ENCODE measurements around the gene FBXW9. TPM values are rescaled to one million over a fixed set of nuclear protein-coding genes. Genes with fewer than 3 reads are reported as not detected.

FBXW9 gene
- total and polyA plus RNA-seq, 2 of the 4 experiments (the other 2 are of a cell fraction) = 9.5 to 14.2 TPM

DNA sequence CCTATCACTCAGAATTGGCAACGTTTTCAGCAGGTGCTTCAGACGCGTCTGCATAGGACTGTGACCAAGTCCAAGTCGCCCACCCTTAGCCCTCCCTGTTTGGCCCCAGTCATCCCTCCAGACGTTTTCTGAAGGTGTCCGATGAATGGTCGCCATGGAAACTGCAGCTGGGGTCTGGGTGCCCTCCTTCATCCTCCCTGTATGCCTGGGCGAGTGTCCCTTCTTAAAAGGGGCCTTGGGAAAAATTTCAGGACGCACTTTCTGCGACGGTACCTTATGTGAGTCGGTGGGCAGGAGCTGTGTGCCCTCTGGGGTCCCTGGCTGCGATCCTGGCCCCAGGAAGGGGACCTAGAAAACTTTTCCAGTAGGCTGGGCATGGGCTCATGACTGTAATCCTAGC is 55.0 kb downstream of the FBXW9 start:
- no peak overlapping the region for H3K14ac ChIP-seq (replicated peaks; ENCODE audit: low read depth, low read length)
- no peak overlapping the region for H2AFZ ChIP-seq (replicated peaks; ENCODE audit: low read length, poor library complexity)
- TF ChIP-seq BHLHE40 (IDR thresholded peaks at IDR 0.05; ENCODE audit: low read depth, low read length) (no peak), CHD1 (IDR thresholded peaks at IDR 0.05; ENCODE audit: low read depth, low read length) (no peak), CEBPB (IDR thresholded peaks at IDR 0.05; ENCODE audit: low read depth, low read length) (no peak), MXI1 (IDR thresholded peaks at IDR 0.05; ENCODE audit: borderline replicate concordance, low read depth, low read length) (no peak), SMC3 (IDR thresholded peaks at IDR 0.05; ENCODE audit: low read depth, low read length) (no peak), MAZ (IDR thresholded peaks at IDR 0.05; ENCODE audit: borderline replicate concordance, low read depth, low read length) (no peak), RCOR1 (IDR thresholded peaks at IDR 0.05; ENCODE audit: insufficient replicate concordance, low read length) (no peak), POLR2A (IDR thresholded peaks at IDR 0.05; ENCODE audit: low read depth, low read length) (no peak), MAFK (IDR thresholded peaks at IDR 0.05; ENCODE audit: low read depth, low read length) (no peak), CTCF (conservative IDR thresholded peaks at IDR 0.05; ENCODE audit: low read depth, low read length) (no peak), FOS (IDR thresholded peaks at IDR 0.05; ENCODE audit: low read depth, low read length) (no peak), RAD21 (IDR thresholded peaks at IDR 0.05; ENCODE audit: low read length) (no peak), ELK1 (IDR thresholded peaks at IDR 0.05; ENCODE audit: borderline replicate concordance, low read depth, low read length) (no peak), NFE2L2 (IDR thresholded peaks at IDR 0.05; ENCODE audit: low read depth, low read length) (no peak), RFX5 (IDR thresholded peaks at IDR 0.05; ENCODE audit: low read depth, low read length) (no peak)
- TF ChIP-seq, protein P1, sequence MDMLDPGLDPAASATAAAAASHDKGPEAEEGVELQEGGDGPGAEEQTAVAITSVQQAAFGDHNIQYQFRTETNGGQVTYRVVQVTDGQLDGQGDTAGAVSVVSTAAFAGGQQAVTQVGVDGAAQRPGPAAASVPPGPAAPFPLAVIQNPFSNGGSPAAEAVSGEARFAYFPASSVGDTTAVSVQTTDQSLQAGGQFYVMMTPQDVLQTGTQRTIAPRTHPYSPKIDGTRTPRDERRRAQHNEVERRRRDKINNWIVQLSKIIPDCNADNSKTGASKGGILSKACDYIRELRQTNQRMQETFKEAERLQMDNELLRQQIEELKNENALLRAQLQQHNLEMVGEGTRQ (IDR thresholded peaks at IDR 0.05; ENCODE audit: low read depth, low read length) = no peak
- H2BK120ac ChIP-seq (ENCODE audit: low read depth, low read length) = no peak overlapping the region
- no peaks in the 10 kb centered on the region for H3K36me3 ChIP-seq (ENCODE audit: control insufficient read depth, insufficient read depth, low read length)
- ChIA-PET CTCF (no interaction called here), POLR2A (ENCODE audit: unreplicated experiment) (no interaction called here)
- H2BK15ac ChIP-seq (ENCODE audit: low read depth, low read length) = no peak overlapping the region
- H3K56ac ChIP-seq (ENCODE audit: extremely low read depth, insufficient read depth, low read length) = no peak overlapping the region
- H4K5ac ChIP-seq (ENCODE audit: low read depth, low read length) = no peak overlapping the region
- no peak overlapping the region for H2BK20ac ChIP-seq (ENCODE audit: low read depth, low read length)
- in situ Hi-C loops (cut with MboI; ENCODE audit: low sequenced_read_pairs) = no loop called here
- no peak overlapping the region for H4K91ac ChIP-seq (ENCODE audit: insufficient read depth, low read depth, low read length)
- H3K23ac ChIP-seq (ENCODE audit: low read depth, low read length) = no peak overlapping the region
- no TSS peak for BruUV-seq (replicated peaks)
- no peak overlapping the region for H2BK5ac ChIP-seq (ENCODE audit: low read depth, low read length, poor library complexity, severe bottlenecking)
- no peak overlapping the region for H3K4me3 ChIP-seq (ENCODE audit: insufficient read depth, low read depth, low read length)
- DNase-seq = no peak
- no peak overlapping the region for H2AK9ac ChIP-seq (replicated peaks; ENCODE audit: low read depth, low read length, poor library complexity)
- no peaks in the 10 kb centered on the region for H4K20me1 ChIP-seq (ENCODE audit: insufficient read depth, low read length)
- H3K9me1 ChIP-seq (ENCODE audit: insufficient read depth, low read length) = no peaks in the 10 kb centered on the region
- intact Hi-C loops (cut with micrococcal nuclease) = no loop called here
- no peak overlapping the region for H4K8ac ChIP-seq (ENCODE audit: low read depth in 2 of 2, low read length in 2 of 2)
- H3K27ac ChIP-seq (ENCODE audit: insufficient read depth, low read length) = no peak overlapping the region
- peaks cover 3% of the 10 kb centered on the region for H3K4me1 ChIP-seq (ENCODE audit: control insufficient read depth, insufficient read depth, low read length)
- H3K79me1 ChIP-seq (ENCODE audit: low read depth in 1 of 2, low read length in 2 of 2) = no peaks in the 10 kb centered on the region
- H3K4ac ChIP-seq (ENCODE audit: low read depth, low read length) = no peak overlapping the region
- H2AK5ac ChIP-seq (ENCODE audit: low read depth, low read length) = no peak overlapping the region
- H3K9me3 ChIP-seq (ENCODE audit: control insufficient read depth, insufficient read depth, low read length) = no peaks in the 10 kb centered on the region
- ATAC-seq (ENCODE audit: low read depth) = no peak
- H3K4me2 ChIP-seq (ENCODE audit: low read depth, low read length) = no peak overlapping the region
- no peak overlapping the region for H3K9ac ChIP-seq (ENCODE audit: low read depth, low read length)
- dilution Hi-C loops (cut with HindIII; ENCODE audit: low sequenced_read_pairs, unreplicated experiment) = no loop called here
- H3K18ac ChIP-seq (ENCODE audit: low read depth, low read length) = no peak overlapping the region
- no peaks in the 10 kb centered on the region for H3K27me3 ChIP-seq (ENCODE audit: control insufficient read depth, insufficient read depth, low read length)
- WGBS, 2 experiments (ENCODE audit: extremely low coverage in 2 of 2, insufficient read length in 1 of 2) = 82% methylated on average over 8 of the region's 13 CpGs; no CpG with 5 or more reads in 1 of the 2 experiments

All from IMR-90 (cell line).